AG08396 (cell line): Measurements from ENCODE around the gene FOXA2.

Source experiments
- DNase-seq: peaks from one replicate; pipeline ENCODE4 v3.0.0; 2012; ENCODE audit warnings: low spot score, mixed read lengths

The FOXA2 gene

DNA sequence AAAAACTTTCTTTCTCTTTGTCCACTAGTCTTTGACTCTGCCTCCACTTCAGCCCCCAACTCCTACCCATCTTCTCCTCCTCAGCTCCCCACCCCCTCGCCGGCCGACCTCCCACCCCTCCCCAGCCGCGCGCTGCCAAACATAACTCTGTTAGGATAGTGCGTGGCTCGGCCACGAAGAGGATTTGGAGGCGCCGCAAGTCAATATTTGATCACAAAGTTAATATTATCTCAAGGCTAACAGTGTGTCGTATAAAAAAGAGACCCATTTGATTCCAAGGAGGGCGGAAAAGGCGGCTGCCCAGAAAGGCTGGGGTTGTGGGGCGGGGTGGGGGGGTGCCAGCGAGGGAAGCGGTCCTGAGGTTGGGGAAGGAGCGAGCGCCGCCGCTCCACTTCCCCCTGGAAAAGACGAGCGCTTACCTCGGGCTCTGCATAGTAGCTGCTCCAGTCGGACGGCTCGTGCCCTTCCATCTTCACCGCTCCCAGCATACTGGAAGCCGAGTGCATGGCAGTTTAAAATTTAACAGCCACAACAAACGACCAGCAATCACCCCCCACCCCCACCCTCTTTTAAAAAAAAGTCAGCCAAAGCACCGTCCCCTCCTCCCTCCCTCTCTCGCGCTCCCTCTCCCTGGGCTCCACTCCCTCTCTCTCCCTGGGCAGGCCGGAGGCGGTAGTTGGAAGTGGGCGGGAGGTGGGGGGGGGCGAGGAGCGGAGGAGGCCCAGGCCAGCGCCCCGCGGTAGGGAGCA is 425 bp downstream of the FOXA2 start:
- DNase-seq = no peak

DNA sequence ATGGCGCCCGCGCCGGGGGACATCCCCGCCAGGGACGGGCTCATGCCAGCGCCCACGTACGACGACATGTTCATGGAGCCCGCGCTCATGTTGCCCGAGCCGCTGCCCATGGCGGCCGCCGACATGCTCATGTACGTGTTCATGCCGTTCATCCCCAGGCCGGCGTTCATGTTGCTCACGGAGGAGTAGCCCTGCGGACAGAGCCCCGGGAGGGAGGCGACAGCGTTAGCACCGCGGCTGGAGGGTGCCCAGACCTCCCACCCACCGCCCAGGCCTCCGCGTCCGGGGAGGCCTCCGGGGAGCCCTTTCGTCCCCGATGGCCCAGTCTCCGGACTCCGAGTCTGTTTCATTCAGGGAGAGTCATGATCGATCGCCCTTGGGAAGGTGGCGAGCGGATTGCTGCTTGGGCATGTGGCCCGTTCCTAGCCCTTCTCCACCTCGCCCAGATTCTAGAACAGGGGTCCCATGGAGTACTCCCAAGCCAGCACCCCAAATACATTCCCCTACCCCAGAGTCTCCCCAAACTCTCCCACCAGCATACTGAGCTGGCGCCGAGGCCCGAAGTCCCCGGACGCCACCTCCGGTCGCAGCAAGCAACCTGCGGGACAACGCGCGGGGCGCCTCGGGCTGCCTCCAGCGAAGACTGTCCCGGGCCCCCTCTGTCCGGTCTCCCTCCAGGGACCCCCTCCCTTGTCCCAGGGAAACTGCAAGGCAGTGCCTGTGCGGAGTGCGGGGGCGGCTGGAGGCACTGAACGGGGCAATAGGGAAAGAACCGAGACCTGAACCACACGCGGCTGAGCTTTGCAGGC is 1.2 kb downstream of the FOXA2 start:
- no peak for DNase-seq

DNA sequence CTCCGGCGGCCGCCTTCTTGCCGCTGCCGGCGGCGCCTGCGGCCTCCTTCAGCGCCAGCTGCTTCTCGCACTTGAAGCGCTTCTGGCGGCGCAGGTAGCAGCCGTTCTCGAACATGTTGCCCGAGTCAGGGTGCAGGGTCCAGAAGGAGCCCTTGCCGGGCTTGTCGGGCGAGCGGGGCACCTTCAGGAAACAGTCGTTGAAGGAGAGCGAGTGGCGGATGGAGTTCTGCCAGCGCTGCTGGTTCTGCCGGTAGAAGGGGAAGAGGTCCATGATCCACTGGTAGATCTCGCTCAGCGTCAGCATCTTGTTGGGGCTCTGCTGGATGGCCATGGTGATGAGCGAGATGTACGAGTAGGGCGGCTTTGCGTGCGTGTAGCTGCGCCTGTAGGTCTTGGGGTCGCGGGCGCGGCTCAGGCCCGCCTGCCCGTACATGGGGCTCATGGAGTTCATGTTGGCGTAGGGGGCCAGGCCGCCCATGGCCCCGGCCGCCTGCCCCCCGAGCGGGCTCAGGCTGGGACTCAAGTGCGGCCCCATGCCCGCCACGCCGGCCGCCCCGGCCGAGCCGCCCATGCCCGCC is 1.9 kb downstream of the FOXA2 start:
- DNase-seq = no peak

DNA sequence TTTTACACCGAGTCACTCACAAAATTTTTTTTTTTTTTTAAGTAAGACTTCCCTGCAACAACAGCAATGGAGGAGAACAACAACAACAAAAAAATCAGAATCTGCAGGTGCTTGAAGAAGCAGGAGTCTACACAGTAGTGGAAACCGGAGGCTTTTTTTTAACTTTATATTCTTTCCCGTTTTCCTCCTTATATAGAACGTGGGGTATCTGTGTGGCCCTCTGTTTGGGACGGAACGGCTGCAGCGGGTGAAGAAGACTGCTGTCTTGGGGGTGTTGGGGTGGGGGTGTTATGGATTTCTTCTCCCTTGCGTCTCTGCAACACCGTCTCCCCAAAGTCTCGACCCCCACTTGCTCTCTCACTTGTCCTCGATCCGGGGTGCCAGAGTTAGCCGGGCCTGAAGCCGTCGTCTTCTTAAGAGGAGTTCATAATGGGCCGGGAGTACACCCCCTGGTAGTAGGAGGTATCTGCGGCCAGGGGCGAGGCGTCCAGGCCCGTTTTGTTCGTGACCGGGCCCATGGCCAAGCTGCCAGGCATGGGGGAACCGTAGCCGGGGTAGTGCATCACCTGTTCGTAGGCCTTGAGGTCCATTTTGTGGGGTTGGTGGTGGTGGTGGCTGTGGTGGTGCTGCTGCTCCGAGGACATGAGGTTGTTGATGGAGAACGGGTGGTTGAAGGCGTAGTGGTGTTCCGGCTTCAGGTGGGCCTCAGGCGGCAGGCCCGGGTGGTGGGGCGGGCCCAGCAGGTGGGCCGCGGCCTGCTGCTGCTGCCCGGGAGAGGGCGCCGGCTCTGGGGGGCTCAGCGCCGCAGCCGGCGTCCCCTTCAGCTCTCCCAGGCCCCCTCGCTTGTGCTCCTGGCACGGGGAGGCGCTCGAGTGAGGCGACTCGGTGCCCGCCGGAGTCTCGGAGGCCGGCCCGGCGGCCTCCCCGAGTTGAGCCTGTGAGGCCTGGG is 2.7 kb downstream of the FOXA2 start:
- no peak for DNase-seq

DNA sequence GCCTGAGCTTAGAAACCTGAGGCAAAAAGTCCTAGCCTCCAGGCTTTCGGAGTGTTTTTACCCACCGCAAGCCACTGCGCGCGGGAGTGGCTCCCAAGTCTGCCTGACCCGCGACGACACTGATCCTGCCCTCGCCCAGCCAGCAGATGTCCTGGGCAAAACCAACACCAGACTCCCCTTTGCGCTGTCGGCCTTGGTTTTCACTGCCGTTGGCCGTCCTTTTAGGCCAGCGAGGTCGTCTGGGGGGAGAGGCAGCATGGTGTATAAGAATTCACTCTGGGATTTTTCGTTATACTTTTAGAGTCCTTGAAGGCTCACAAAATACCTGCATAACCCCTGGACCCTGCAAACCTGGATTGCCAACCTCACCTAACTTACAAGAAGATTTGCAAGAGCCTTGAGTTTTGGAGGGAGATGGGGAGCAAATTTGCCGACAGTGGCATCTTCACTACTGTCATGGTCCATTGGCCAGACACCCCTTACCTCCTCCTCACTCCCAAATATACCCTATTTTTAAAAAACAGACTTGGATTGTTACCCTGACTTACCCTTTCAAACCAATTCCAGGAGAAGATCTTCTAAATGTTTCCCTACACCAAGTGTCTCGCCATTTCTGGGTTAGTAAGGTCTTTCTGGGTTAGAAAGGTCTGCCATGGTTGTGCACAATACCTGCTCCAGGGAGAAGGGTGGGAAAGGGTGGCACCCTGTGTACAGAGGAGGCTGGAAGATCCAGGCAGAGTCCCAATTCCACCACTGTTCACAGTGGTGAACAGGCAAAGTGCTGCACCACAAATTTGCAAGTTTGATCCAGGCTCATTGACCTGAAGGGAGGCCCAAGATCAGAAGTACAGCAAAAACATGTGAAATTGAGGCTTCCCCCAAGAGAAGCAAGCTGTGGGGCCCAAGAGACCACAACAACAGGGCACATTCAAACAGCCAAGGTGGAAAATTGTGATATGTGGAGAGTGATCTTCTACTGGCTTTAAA is 4.4 kb downstream of the FOXA2 start:
- DNase-seq = no peak

DNA sequence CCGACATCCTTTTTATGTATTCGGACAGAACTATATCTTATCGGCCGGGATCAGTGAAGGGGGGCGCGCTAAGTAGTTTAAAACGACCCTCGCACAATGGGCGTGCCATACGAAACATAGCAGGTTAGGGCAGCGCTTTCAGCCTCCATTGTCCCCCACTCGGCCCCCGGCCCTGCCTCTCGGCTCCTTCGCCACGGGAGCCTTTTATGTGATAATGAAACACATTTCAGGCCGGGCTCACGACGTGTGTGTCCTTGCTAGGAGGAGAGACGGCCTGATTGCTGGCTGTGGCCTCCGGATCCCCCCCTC is 5.3 kb downstream of the FOXA2 start:
- no peak for DNase-seq

DNA sequence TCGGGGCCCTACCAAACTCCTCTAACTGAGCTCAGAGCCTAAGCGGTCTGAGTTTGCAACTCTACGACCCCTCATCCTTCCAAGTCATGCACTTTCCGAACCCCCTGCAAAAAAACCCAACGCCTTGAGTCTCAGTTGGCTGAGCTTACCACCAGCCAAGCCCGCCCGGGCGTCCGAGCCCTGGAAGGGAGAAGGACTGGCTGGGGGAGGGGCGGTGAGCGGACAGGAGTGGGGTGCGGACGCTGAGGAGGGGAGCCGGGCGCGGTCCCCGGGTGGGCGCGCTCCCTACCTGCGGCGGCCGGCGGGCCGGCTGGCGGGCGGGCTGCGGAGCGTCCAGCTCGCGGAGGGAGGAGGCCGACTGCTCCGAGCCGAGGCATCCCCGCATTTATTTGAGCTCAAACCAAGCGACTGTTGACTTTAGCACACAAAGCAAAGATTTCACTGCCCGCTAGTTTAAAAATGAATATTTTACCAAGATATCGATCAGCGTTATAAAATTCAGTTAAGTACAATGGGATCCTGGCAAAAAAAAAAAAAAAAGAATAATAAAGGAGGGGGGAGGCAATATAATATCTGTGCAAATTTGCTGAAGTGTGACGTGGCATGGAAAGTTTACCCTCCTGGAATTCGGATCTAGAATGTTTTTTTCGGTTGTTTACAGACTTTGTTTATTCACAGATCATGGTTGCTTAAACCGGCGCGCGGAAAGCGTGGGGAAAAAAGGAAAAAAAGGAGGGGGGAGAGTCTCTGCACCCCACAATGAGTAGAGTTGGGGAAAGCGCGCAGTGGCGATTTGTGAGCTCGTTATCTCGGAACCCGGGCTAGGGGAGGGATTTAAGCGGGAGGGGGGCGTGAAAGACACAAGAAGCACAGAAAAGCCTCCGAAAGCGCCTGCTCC is 5.9 kb downstream of the FOXA2 start:
- no peak for DNase-seq

DNA sequence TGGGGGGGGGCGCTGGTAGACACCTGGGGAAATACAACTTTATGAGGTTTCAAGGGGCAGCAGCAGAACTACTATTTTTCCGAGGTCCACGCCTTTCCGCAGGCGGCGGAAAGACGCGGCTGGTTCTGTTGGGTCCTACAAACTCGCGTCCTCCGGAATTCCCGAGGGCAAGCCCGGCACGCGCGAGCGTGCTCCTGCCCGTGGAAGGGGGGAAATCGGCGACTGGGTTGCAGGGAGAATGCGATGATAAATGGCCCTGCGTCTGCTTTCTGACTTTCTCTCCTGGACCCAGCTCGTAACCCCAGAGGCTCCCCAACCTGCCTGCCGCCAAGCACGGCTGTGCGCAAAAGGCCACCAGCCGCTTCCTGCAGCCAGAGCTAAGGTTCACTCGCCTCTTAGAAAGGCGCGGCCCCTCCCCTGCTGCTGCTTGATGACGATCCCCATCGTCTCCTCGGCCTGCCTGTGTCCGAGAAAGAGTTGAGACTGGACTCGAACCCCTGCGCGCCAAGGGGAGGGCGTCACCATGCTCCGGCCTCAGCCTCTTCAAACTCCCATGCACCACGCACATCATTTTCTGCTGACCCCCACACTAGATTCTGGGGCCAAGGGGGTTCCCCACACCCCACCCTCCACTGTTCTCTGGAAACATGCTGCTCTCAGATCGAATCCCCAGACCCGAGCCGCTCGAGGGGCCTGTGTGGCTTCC is 6.7 kb downstream of the FOXA2 start:
- DNase-seq = no peak

DNA sequence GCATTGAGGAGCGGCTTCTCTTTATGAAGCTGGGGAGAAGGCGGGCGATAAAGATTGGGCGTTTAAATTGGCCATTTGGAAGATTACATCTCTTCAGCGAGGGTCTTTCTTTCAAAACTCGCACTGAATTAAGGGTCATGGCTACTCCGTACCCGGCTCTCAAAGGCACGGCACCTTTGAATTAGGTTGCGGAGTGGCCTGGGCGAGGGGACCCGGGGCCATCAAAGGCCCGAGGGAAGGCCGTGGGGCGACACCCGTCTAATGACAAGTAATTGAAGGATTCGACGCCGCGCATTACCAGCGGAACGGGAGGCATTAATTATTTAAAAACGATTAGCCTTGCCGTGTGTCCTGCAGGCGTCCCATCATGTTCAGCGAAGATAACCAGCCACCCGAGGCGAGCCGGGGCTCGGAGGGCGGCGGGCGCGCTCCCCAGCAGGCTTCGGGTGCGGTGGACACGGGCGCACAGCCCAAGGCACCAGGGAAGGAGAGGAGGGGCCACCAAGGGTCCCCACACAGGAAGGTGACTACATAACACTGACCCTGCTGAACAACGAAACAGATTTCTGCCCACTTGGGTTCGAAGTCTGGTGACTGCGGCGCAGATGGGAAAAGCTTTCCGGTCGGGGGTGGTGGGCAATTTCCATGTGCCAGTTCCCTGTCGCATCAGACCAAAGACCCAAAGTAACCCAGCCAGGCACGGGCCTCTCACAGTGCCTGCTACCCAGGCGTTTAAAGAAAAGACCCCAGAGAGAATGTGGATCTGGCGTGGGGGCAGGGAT is 7.4 kb downstream of the FOXA2 start:
- no peak for DNase-seq

DNA sequence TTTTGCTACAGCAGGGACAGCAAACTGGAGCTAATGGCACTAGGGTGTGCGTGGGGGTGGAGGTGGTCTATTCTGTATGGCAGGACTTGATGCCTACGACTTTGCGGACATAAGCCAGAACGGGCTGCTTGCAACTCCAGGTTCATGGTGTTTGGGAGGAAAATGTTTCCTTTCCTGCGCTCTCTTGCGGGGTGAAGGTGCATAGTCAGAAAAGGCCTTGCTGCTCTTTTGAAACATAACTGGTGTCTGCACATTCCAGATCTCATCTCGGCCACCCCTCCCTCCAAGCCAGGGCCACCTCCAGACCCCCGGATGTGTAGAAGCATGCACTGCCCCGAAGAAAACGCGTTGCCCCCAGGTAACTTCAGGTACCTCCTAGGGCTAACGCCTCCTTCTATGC is 8.1 kb downstream of the FOXA2 start:
- no peak for DNase-seq

DNA sequence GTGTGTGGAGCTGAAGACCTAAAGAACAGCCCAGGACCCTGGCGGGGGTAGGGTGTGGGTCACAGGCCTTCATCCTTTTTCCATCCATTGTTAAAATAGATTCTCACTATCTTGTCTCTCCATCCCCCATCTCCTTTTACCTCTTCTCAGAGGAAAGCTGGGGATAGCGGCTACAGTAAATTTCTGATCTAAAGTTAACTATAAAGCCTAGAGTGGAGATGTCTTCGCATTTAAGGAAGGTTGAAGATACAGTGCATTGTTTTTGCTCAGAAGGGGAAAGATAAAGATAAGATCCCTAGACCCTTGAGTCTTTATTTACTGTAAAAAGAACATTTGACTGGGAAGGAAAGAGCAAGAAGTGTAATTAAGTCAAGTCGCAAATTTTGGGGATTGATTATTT is 8.6 kb downstream of the FOXA2 start:
- DNase-seq = no peak

DNA sequence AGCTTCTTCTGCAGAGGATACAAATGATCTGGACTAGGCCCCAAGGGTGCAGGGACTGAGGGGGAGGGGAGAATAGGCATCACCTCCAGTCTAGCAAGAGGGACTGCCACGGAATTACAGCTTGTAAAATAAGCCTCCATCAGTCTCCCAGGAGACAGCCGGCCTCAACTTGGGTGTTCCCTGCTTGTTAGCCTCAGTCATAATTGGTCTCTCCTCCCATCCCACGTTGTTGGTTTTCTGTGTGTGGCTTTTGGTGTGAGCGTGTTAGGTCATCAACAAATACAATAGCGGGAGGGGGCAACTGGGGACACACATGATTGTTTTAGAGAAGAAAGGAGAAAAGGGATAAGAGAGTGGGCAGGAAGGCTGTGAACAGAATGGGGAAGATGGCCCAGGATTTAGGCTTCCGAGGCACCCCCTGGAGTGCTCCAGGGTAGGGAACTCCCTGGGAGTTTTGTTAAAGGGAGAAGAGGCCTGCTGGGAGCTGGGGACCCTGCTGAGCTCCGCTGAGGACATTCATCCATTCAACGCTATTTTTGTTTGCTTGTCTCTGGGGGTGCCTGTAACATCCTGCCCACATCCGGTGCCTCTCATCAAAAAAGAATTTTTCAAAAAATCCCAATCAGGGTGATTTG is 9.2 kb downstream of the FOXA2 start:
- no peak for DNase-seq

DNA sequence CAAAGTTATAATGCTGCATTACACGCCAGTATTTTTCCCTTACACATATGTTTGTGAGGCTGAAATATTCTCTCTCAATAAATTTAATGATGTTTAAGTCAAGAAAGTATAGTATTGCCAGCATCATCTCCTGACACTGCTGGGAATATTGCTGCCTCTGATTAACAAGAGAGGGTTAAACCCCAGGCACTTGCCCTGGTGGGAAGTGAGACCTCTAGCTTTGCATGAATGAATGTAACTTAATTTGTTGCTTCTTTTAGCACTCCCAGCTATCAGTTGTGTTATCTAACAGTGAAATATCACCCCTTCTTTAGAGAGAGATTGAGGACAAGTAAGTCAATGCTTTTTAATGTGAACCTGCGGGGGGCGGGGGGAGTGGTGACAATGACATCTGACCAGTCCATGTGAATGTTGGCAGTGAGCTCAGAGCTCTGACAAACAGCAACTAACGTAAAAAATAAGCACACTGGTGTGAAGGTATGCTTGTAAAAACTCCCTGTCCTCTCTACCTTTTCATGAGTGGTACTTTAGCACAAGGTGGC is 9.8 kb downstream of the FOXA2 start:
- no peak for DNase-seq

DNA sequence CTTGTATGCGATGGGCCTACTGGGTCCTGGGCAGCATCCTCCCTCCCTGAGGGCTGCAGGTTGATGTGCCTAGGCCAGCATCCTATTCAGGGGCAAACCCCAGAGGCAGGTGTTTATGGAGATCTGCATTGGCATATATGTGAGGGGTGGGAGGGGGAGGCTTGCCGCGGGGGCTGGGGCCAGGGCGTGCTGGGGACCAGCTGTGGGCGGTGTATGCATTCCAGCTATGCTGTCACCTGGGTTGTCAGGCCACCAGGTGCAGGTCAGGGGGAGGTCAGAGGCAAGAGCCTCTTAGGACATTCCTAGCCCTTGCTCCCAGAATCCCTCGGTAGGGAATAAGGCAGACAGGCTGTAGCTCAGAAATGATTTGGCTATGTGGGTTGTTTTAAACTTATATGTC is 11.9 kb downstream of the FOXA2 start:
- DNase-seq = no peak

DNA sequence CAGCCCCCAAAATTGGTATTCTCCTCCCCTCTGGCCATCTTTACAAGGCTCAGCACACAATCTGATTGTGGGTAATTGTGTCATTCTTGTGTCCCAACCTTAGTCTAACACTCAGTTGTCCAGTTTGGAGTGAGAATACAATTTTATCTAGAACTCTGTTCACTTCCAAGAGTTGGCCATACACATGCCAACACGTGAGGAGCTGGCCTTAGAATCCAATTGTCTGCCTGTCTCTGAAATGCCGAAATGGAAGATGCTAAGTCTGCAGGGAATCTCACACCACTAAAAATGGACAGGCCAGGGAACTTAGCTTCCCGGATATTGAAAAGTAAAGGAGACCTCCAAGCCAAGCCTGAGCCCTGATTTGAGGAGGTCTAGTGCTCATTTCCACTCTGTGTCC is 12.3 kb downstream of the FOXA2 start:
- DNase-seq = no peak

DNA sequence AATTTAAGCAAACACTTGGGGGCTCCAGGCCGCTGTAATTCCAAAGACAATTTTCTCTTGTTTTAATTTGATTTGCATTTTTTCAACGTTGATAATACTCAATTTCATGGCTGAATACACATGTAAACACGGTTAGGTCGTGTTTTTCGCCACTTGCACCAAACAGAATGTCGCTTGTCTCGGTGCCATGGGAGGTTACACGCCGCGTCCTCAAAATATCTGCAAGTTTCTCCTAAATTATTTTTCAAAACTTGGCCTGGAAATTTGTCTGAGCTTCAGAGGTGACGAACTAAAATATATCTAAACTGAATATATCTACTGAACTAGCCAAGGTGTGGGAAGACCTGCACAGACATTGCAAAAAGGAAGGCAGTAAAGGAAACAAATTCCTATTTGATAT is 15.0 kb downstream of the FOXA2 start:
- no peak for DNase-seq

DNA sequence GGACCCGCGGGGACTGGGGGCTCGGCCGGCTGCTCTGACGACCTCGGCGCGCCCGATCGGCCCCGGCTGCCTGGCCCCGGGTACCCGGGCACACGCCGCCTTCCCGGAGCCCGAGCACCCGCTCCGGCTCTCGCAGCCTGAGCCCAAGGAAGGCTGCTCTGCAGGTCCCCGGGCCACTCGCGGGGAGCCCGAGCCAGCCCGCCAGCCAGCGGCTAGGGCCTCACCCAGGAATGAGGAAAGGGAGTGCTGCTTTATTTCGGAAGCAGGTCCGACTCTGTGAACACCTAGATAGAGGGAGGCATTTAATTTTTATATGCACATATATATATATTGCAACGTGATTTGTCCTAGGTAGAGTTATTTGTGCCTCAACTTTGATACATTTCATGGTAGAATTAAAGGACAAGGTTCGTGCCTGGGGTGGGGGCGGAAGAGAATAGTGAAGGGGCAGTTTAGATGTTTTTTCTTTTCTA is 15.5 kb downstream of the FOXA2 start:
- no peak for DNase-seq
